ENCODE results near the gene PARVA.

GRCh38 chr11:12372111-12372510, 5.3 kb upstream of the PARVA start:
- TF ChIP-seq ZBTB49 (CRISPR knock-in tag; IDR thresholded peaks at IDR 0.05; ENCODE audit: borderline replicate concordance): no peak
- TF ChIP-seq NR3C1 (CRISPR knock-in tag; IDR thresholded peaks at IDR 0.05): no peak
- no peak for TF ChIP-seq CTCF (IDR thresholded peaks at IDR 0.05 in 2 of 3, conservative IDR thresholded peaks at IDR 0.05 in 1 of 3; ENCODE audit: insufficient read depth in 2 of 3, low read depth in 1 of 3, low read length in 3 of 3)
- no peak for TF ChIP-seq ZBTB11 (CRISPR knock-in tag; IDR thresholded peaks at IDR 0.05)
- no peak for TF ChIP-seq ZSCAN32 (CRISPR knock-in tag; IDR thresholded peaks at IDR 0.05)
- no peak for TF ChIP-seq HDAC1 (IDR thresholded peaks at IDR 0.05)
- no peak for TF ChIP-seq CBX5 (IDR thresholded peaks at IDR 0.05; ENCODE audit: borderline replicate concordance, low read depth)
- TF ChIP-seq THRA (IDR thresholded peaks at IDR 0.05): no peak
- TF ChIP-seq DPF2 (IDR thresholded peaks at IDR 0.05): no peak
- TF ChIP-seq GABPA (tag; conservative IDR thresholded peaks at IDR 0.05; ENCODE audit: low read depth): no peak
- no peak for TF ChIP-seq BRCA1 (IDR thresholded peaks at IDR 0.05)
- TF ChIP-seq BRCA1 (CRISPR knock-in tag; IDR thresholded peaks at IDR 0.05): no peak
- TF ChIP-seq SNAPC5 (CRISPR knock-in tag; IDR thresholded peaks at IDR 0.05): no peak

All from K562 (cell line).